ENCODE results near the gene CDX4. TPM values are rescaled to one million over a fixed set of nuclear protein-coding genes. Genes with fewer than 3 reads are reported as not detected.
"Not testable (repeated sequence)": the region's sequence is repeated elsewhere in the genome, so short reads cannot be mapped to it uniquely, and the experiment has no call there.

CDX4 gene
- total RNA-seq, 1 donor from 2014 or later = not detected

- DNase-seq (ENCODE audit: low read depth) = no peak
- TF ChIP-seq, protein P1, sequence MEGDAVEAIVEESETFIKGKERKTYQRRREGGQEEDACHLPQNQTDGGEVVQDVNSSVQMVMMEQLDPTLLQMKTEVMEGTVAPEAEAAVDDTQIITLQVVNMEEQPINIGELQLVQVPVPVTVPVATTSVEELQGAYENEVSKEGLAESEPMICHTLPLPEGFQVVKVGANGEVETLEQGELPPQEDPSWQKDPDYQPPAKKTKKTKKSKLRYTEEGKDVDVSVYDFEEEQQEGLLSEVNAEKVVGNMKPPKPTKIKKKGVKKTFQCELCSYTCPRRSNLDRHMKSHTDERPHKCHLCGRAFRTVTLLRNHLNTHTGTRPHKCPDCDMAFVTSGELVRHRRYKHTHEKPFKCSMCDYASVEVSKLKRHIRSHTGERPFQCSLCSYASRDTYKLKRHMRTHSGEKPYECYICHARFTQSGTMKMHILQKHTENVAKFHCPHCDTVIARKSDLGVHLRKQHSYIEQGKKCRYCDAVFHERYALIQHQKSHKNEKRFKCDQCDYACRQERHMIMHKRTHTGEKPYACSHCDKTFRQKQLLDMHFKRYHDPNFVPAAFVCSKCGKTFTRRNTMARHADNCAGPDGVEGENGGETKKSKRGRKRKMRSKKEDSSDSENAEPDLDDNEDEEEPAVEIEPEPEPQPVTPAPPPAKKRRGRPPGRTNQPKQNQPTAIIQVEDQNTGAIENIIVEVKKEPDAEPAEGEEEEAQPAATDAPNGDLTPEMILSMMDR (conservative IDR thresholded peaks at IDR 0.05; ENCODE audit: low read depth, low read length) = no peak
- no peak overlapping the region for H3K4me3 ChIP-seq (ENCODE audit: low read depth, low read length)
These were observed 1.5 kb downstream of the CDX4 start for GRCh38 chrX:73448379-73448778.

GRCh38 chrX:73455171-73455570 lies 8.3 kb downstream of the CDX4 start:
- TF ChIP-seq, protein P1 (conservative IDR thresholded peaks at IDR 0.05; ENCODE audit: low read depth, low read length) = no peak
- DNase-seq (ENCODE audit: low read depth) = no peak
- H3K4me3 ChIP-seq (ENCODE audit: low read depth, low read length) = no peak overlapping the region

DNA sequence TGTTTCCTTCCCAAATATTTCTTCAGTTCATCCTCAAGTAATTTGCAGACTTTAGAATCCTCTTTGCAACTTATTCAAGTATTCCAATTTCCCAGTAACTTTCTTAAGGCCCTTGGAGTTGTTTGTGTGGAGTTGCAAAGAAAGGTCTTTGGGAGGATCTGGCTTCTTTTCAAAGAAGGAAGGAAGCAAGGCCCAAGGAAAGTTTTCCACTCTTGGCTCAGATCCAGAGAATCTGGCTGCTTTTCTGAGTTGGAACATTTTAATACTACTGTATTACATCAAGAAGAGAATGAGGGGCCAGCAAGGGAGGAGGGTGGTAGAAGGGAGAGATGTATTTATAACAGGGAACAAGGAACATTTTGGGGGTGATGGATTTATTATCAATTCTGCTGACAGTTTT lies 10.5 kb downstream of the CDX4 start:
- DNase-seq (ENCODE audit: low read depth) = no peak
- TF ChIP-seq, protein P1 (conservative IDR thresholded peaks at IDR 0.05; ENCODE audit: low read depth, low read length) = no peak

DNA sequence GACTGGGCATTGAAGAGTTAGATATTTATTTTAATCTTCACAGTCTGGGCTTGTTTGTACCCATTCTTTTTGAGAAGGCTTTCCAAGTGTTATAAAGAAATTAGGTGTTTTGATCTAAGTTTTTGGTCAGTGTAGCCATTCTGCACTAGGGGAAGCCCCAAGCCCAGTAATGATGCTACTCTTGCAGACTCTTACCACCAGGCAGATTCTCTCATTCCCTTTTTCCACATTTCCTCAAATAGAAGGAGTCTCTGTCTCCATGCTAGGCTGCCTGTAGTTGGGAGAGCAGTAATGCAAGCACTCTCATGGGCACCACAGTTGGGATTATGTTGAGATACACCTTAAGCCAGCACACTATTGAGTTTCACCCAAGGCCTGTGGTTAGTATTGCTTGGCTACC lies 21.5 kb downstream of the CDX4 start:
- no peak for DNase-seq (ENCODE audit: low read depth)
- no peak overlapping the region for H3K4me3 ChIP-seq (ENCODE audit: low read depth, low read length)
- TF ChIP-seq, protein P1 (conservative IDR thresholded peaks at IDR 0.05; ENCODE audit: low read depth, low read length) = no peak

More for the DNA sequence above, 10.5 kb downstream of the CDX4 start:
- H3K4me3 ChIP-seq (ENCODE audit: low read depth, low read length) = no peak overlapping the region

- TF ChIP-seq, protein P1 (conservative IDR thresholded peaks at IDR 0.05; ENCODE audit: low read depth, low read length) = no peak
- no peak overlapping the region for H3K4me3 ChIP-seq (ENCODE audit: low read depth, low read length)
- DNase-seq (ENCODE audit: low read depth) = no peak
These were observed 32.1 kb downstream of the CDX4 start for GRCh38 chrX:73478961-73479360.

DNA sequence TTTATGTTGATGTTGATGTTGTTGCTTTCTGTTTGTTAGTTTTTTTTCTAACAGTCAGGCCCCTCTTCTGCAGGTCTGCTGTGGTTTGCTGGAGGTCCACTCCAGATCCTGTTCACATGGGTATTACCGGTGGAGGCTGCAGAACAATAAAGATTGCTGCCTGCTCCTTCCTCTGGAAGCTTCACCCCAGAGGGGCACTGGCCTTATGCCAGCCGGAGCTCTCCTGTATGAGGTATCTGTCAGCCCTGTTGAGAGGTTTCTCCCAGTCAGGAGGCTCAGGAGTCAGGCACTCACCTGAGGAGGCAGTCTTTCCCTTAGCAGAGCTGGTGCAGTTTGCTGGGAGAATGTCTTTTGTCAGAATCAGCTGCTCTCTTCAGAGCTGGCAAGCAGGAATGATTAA lies 34.7 kb downstream of the CDX4 start:
- DNase-seq (ENCODE audit: low read depth) = no peak
- TF ChIP-seq, protein P1 (conservative IDR thresholded peaks at IDR 0.05; ENCODE audit: low read depth, low read length) = no peak
- H3K4me3 ChIP-seq (ENCODE audit: low read depth, low read length) = no peak overlapping the region

DNA sequence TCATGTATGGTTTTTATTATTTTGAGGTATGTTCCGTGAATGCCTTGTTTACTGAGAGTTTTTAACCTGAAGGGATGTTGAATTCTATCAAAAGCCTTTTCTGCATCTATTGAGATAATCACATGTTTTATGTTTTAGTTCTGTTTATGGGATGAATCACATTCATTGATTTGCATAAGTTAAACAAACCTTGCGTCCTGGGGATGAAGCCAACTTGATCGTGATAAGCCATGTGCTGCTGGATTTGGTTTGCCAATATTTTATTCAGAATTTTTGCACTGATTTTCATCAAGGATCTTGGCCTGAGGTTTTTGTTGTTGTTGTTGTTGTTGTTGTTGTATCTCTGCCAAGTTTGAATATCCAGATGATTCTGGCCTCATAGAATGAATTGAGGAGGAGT lies 43.8 kb downstream of the CDX4 start:
- H3K4me3 ChIP-seq (ENCODE audit: low read depth, low read length) = no peak overlapping the region
- TF ChIP-seq, protein P1 (conservative IDR thresholded peaks at IDR 0.05; ENCODE audit: low read depth, low read length) = no peak
- DNase-seq (ENCODE audit: low read depth) = no peak

- DNase-seq (ENCODE audit: low read depth); H3K4me3 ChIP-seq (ENCODE audit: low read depth, low read length): not testable (repeated sequence)
These were observed 45.3 kb downstream of the CDX4 start for GRCh38 chrX:73492178-73492577.

Data from epithelial cell of proximal tubule (primary cell).